Measurements from ENCODE around the gene GRIK2.

The GRIK2 gene

GRCh38 chr6:101918471-101918870 is 525.0 kb downstream of the GRIK2 start:
- DNase-seq: no peak

DNA sequence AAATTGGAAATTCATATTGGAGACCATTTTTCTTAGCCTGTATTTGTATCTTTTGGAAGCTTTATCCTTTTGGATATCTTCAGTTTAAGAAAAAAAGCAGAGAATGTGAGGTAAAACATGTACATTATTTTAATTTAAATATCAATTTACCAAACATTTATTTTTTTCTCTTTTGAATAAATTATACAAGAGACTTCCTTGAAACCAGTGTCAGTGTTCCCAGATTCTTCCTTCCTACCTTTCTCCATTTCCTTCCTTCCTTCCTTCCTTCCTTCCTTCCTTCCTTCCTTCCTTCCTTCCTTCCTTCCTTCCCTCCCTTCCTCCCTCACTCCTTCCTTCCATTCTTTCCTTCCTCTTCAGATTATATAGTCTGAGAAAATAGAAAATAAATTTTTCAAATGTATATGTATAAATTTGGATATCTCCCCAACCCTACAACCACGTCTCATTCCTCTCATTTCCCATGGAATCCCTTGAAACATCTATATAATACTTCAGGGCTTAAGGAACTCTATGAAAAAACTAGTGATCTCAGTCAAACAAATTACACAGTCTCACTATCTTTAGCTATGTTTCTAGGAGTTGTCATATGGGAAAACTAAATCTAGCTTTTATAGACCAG is 528.4 kb downstream of the GRIK2 start:
- DNase-seq: no peak

DNA sequence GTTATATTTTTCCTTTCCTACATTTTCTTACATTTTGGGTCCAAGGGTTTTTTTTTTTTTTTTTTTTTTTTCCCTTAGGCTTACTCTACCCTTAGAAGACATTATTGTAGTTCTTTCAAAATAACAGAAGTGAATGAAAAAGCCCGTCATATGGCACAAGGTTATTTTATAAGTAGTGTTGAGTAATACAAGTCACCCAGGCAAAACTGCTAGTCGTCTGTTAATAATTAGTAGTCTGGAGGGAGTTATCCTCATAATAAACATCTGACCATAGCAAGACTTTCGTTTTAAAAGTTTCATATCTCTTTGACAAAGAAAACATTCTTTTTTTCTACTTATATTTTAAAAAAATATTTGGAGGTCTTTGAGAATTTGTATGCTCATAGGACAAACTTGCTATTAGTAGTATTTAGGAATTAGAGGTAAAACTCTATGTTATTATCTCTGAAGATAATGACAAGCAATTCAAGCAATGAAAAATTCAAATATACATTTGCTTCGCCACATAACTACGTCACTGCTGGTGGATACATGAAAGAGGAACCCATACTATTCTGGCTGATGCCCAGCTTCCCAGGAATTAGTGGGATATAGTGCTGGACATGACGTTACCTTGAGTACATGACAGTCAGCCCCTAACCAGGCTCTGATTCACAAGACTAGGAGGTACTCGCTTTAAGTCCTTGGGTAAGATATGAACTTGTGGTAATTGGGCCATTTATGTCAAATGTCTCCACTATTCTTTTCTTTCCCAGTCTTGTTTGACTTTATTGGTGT is 532.8 kb downstream of the GRIK2 start:
- no peak for DNase-seq

DNA sequence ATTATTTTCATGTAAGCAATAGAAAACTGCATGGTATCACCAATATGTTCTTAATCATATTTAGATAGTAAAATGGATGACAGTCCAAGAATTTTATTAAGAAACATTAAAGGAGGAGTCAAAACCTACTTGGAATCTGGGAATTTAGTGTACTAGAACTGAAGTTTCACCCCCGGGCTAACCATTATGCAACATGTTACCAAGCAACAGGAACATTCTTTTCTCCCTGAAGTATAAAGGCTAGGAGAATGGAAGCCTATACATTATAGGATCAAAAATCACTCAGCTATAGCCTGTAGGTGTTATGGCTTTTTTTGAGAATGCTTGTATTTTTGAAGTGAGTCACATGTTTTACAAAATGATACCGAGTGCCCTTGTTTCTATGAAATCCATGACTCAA is 538.3 kb downstream of the GRIK2 start:
- DNase-seq: no peak

DNA sequence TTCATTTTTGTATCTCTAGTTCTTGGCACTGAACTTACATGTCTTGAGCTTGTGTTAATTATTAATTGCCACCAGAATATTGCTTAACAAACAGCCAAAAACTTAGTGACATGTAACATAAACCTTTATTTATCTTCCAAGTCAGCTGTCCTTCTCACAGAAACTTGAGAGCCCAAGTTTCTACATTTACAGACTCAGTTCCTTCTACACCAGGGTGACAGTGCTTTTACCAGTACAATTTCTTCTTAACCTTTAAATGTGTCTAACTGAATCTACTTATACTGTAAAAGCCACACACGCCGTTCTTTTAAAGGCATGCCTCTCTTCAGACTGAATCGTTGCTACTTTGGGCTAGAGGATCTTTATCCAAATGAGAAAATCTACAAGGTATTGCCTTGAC is 539.2 kb downstream of the GRIK2 start:
- DNase-seq: no peak

DNA sequence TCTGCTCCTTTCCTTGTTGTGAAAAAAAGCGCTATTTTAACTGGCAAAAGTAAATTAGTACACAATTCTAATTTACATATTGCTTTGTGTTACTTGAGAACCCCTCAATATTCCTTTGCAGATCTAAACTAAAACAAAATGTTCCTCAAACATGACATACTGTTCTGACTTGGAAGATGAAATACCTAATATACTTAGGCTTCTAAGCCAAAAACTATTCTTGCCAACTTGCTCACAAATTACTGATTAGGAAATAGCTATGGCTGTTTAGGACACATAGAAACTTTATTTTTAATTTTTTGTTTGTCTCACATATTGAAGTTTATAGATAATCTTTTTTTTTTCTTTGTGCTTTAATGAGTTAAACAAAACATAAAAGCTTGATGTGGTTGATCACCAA is 542.2 kb downstream of the GRIK2 start:
- DNase-seq: no peak

DNA sequence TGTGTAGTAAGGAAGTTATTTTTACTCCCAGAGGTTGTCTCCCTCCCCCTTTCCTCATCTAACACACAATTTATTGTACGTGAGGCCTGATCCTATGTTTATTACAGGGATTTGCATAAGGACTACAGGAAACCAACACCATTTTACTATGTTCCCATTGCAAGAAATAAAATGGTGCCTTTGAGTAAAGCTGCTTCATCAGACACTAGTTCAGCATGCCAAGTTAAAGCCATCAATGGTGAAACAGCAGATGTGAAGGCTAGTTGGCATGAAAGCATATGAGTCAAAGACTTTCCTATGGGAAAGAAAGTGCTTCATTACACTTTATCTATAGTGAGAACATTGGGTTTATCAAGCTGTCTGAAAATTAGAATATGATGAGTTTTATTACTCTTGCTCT is 543.0 kb downstream of the GRIK2 start:
- DNase-seq: no peak

DNA sequence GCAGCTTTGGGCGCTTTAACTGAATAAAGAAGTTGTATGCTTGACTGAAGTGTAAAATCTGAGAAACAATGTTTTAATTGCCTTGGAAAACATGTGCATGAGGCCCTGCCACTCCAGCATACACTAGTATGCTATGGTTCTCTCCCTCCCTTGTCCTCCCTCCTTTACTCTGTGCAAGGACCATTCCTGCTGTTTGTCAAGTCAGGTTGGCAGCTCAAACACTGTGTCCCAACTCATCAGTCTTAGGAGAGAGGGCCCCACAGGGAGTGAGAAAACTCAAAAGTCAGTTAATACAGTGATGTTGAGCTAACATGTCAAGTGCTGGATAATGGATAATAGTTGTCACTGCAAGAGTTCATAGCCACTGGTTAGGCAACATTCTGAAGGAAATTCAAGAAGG is 543.6 kb downstream of the GRIK2 start:
- no peak for DNase-seq

DNA sequence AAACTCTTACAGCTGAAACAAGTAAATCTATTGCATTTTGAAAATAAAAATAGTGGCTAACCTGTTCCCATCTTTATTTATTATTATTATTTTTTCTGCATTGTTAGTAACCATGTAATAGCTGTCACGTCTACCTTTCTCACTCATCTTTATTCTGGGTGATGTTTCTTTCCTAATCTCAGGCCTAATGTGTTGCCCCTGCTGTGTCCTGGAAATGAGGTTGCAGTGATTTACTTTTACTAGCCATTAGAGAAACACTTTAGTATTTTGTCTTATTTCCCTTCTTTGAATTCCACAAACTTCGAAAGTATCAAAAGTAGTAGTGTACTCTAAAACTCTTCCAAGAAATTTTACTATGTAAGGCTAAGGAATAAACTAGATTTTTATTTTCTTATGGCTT is 546.9 kb downstream of the GRIK2 start:
- no peak for DNase-seq

GRCh38 chr6:101956961-101957360 is 563.5 kb downstream of the GRIK2 start:
- no peak for DNase-seq

GRCh38 chr6:101961357-101961756 is 567.8 kb downstream of the GRIK2 start:
- no peak for DNase-seq

- DNase-seq: no peak
These were observed 587.4 kb downstream of the GRIK2 start for GRCh38 chr6:101980924-101981323.

DNA sequence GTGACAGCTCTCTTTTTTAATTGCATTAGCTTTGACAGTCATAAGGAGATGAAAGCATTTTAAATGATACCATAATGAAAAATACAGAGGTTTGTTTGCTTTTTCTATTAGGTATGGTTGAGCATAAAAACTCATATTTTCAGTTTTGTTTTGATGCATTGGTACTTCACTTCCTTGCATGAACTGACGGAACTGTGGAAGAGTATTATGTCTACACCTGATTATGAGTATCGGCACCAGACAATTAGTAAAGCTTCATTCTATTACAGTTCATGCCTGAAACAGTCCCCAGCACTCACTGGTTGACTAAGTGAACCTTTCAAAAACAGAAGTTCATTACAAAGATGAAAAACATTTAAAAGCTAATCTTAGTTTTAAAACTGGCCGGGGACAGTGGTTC is 593.0 kb downstream of the GRIK2 start:
- no peak for DNase-seq

- DNase-seq: no peak
These were observed 598.8 kb downstream of the GRIK2 start for GRCh38 chr6:101992286-101992685.

DNA sequence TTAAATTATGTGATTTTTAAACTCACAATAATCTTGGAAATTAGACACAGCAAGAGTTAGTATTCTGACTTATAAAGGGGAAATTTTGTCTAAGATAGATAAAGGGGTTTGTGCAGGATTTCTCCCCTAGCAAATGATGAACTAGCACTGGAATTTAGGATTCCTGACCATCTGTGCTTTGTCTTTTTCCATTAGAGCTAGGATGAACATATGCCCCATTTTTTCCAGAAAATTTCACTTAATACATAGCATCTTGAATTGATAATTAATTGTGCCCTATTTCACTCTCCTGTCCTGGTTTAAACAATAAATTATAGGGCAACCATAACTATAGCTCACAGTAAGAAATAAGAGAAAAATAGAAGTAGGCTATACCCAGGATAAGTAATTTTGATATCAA is 601.0 kb downstream of the GRIK2 start:
- no peak for DNase-seq

DNA sequence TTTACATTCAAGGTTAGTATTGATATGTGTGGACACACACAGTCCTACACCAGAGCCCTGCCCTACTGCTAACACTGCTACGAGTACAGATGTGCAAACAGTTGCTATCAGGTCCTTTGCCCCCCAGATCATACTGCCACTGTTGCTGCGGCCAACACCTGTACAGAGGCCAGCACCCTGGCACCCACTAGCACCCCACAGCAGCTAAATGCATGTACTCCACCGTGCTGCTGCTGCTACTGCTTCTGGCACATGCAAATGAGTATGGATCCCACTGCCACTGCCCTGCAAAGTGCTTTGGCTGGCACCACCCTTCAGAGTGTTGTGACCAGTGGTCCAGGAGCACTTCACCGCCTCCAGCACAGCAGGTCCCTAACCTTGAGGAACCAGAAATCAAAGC is 621.9 kb downstream of the GRIK2 start:
- DNase-seq: no peak

- no peak for DNase-seq
These were observed 628.8 kb downstream of the GRIK2 start for GRCh38 chr6:102022281-102022680.

- no peak for DNase-seq
These were observed 629.3 kb downstream of the GRIK2 start for GRCh38 chr6:102022803-102023202.

DNA sequence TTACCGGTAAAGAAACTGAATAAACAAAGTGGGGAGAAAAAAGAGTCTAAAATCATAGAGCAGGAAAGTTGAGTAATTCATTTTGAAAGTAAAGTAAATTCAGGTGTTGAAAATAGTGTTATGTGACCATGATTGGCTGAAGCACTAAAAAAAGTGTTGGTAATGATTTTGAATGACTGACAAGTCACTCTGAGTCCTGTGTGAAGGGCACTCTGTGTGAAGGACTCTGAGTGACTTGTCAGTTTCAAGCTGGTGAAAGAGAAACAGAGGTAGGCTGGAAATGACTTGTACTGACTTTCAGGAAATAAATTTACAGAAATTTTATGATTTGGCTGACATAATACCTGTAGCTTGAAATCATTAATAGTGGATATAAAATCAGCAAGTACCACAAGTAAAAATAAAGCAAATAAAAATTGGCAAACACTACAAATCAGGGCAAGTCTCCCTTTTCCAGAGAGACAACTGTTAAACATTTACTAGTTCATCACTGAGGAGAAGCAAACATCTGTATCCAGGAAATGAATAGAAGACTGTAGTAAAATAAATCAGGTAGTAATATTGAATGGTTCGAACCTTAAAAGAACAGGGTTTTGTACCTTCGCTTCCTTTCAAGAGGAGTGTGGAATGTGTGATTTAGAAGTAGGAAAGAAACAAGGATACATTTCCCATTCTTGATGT is 630.6 kb downstream of the GRIK2 start:
- DNase-seq: no peak

DNA sequence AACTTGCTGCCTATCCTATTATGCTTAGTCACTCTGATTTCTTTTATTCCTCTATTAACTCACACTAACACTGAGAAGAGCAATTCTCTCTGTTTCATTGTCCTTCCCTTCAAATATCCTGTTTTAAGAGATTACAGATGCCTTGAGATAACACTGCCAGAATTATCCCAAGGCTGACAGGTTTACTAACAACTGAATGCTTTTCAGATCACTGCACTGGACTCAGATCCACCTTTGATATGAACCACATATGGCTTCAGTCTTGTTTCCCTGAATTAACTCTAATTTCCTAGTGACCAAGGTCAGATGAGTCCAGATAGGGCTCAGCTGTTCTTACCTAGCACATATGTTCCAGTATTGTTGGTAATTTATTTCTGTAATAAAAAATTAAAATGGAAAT is 633.1 kb downstream of the GRIK2 start:
- no peak for DNase-seq

DNA sequence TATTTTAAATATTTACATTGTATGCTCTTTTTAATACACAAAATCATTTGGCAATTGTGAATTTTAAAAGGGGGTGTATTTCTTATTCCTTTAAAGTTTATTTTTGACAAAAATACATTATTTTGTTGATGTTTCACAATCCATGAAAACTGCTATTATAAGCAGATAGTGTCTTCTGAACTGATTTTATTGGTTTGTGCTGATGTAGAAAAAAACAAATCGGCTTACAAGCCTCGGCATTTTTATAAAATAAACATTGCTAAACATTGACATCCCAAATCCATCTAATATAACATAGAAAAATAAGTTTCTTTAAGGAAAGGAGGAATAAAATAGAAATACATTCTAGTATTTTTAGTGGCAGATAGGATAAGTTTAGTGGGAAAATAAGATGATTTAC is 634.7 kb downstream of the GRIK2 start:
- no peak for DNase-seq

DNA sequence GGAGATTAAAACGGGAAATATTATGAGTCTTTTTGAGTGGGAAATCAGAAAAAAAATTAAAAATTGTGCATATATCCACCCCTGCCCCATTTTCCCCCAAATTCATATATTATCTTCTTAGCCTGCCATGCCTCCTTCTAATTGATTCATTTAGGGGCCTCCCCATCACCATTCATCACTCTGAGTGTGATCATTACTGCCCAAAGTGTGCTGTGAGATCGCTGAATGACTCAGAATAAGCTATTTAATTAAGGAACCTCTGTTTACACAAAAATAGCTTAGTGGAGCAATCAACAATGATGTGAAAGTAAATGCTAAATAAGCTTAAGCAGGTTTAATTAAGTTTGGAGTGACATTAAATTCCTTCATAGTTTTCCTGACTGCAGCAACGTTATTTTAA is 645.5 kb downstream of the GRIK2 start:
- no peak for DNase-seq

DNA sequence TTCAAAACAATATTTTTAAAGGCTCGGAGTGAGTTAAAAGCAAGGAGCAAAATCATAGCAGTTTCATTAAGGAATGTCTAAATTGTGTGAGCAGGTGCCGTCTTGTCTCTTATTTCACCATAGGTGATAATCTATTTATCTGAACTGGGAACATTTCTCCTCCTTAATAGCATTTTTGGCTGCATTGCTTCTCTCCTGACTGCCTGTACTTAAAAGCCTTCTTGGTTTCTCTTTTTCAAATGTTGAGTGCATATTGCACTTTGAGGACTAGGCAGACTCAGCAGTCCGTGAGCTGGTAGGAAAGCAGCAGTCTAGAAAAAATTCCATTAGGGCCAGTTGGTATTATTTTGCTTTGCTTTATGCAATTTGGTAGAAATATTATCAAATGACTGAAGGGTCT is 645.9 kb downstream of the GRIK2 start:
- no peak for DNase-seq

DNA sequence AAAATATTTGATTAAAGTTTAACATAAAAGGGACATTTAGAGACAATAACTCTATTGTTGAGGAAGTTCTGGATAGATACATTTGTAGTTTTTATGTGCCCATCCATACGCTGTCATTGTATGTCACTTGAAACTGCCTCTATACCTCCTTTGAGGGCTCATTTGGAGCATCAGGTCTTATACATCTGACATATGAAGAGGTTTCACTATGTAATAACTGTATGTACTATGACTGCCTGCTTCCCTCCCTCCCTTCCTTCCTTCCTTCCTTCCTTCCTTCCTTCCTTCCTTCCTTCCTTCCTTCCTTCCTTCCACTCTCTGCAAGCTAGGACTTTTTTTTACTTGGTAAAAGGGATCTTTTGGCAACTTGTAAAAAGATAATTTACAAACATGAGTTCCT is 657.5 kb downstream of the GRIK2 start:
- DNase-seq: no peak
